SK-N-SH (cell line): ENCODE data around the gene LRRC56.

Experiments used
- EZH2phosphoT487 ChIP-seq: fragments of 200-600 bp; sonication (generic); IDR thresholded peaks from 2 replicates; pipeline ENCODE4 v1.6.1; 2017; ENCODE audit warnings: low read depth, mixed run types, mild to moderate bottlenecking, antibody characterized with exemption, moderate library complexity, borderline replicate concordance
- TAF1 ChIP-seq: IDR thresholded peaks from 2 replicates; pipeline ENCODE4 v1.6.1; 2012; ENCODE audit warnings: low read depth, mild to moderate bottlenecking, low read length, moderate library complexity, borderline replicate concordance

DNA sequence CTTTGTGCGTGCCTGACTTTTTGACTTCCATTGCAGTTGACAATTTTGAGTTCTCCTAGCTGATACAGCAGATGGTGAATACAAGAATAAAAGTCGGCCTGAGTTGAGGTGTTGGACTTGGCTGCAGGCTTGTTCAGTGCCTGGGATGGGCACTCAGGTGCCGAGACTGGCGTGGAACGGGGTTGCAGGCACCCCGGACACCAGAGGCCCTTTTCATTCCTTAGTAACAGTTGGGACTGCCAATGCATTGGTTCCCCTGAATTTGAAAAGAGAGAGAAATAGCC, 40.2 kb downstream of the LRRC56 start:
- no peak for TF ChIP-seq TAF1
- no peak for TF ChIP-seq EZH2phosphoT487
